ENCODE measurements around the gene LYRM1. TPM values are rescaled to one million over a fixed set of nuclear protein-coding genes. Genes with fewer than 3 reads are reported as not detected.

LYRM1 gene
- total RNA-seq, 1 experiment from 2014 or later = 67.3 TPM

- intact Hi-C loops (cut with micrococcal nuclease) = no loop called here
- CTCF ChIA-PET = interaction anchor here (0.5 to 2.3 kb wide), 4 partner anchors 19 to 419 kb away, joined by 3 to 6 read pairs (median 4); partner anchors contain the start of genes DCUN1D3 and LYRM1
- H3K4me1 Mint-ChIP-seq (ENCODE audit: insufficient read depth, unreplicated experiment) = peaks cover 43% of the 10 kb centered on the region
- no peak for DNase-seq (ENCODE audit: unreplicated experiment)
- peaks cover 66% of the 10 kb centered on the region for H3K36me3 Mint-ChIP-seq (ENCODE audit: insufficient read depth, unreplicated experiment)
- no peaks in the 10 kb centered on the region for H3K9me3 Mint-ChIP-seq (ENCODE audit: unreplicated experiment)
- no peaks in the 10 kb centered on the region for H3K27me3 Mint-ChIP-seq (ENCODE audit: insufficient read depth, unreplicated experiment)
- H3K4me3 Mint-ChIP-seq (ENCODE audit: unreplicated experiment) = no peak overlapping the region
- peak overlapping the region; percentile 48 for H3K27ac Mint-ChIP-seq (ENCODE audit: low read depth, unreplicated experiment)
- no peak for TF ChIP-seq CTCF (IDR thresholded peaks at IDR 0.05; ENCODE audit: unreplicated experiment)
- BruUV-seq (replicated peaks) = no TSS peak
- POLR2A ChIA-PET = interaction anchor here (1.4 to 2.0 kb wide), 3 partner anchors 16 to 31 kb away, joined by 4 to 8 read pairs (median 5); no protein-coding TSS in a partner anchor
These were observed 19.1 kb upstream of the LYRM1 start for GRCh38 chr16:20881503-20881878.

- ChIA-PET POLR2A (interaction anchor here (1.1 to 1.9 kb wide), 6 partner anchors 8 to 34 kb away, joined by 5 to 11 read pairs (median 6); partner anchors contain the start of genes DCUN1D3 and LYRM1), CTCF (interaction anchor here (1.2 to 1.7 kb wide), 2 partner anchors 9 to 15 kb away, joined by 3 to 4 read pairs; no protein-coding TSS in a partner anchor)
- intact Hi-C loops (cut with micrococcal nuclease) = no loop called here
- BruUV-seq (replicated peaks) = no TSS peak
- H3K4me1 Mint-ChIP-seq (ENCODE audit: insufficient read depth, unreplicated experiment) = peaks cover 33% of the 10 kb centered on the region
- H3K4me3 Mint-ChIP-seq (ENCODE audit: unreplicated experiment) = peak overlapping the region; percentile 22
- no peak overlapping the region for H3K27ac Mint-ChIP-seq (ENCODE audit: low read depth, unreplicated experiment)
- no peaks in the 10 kb centered on the region for H3K9me3 Mint-ChIP-seq (ENCODE audit: unreplicated experiment)
- no peak for TF ChIP-seq CTCF (IDR thresholded peaks at IDR 0.05; ENCODE audit: unreplicated experiment)
- H3K27me3 Mint-ChIP-seq (ENCODE audit: insufficient read depth, unreplicated experiment) = no peaks in the 10 kb centered on the region
- H3K36me3 Mint-ChIP-seq (ENCODE audit: insufficient read depth, unreplicated experiment) = peaks cover 65% of the 10 kb centered on the region
- DNase-seq (ENCODE audit: unreplicated experiment) = no peak
These were observed 16.9 kb upstream of the LYRM1 start for GRCh38 chr16:20883554-20884239.

GRCh38 chr16:20884240-20884556 lies 16.4 kb upstream of the LYRM1 start:
- ChIA-PET POLR2A (interaction anchor here (1.1 to 1.9 kb wide), 6 partner anchors 9 to 35 kb away, joined by 5 to 11 read pairs (median 6); partner anchors contain the start of genes DCUN1D3 and LYRM1), CTCF (interaction anchor here (1.2 to 1.7 kb wide), 2 partner anchors 9 to 15 kb away, joined by 3 to 4 read pairs; no protein-coding TSS in a partner anchor)
- no peak for TF ChIP-seq CTCF (IDR thresholded peaks at IDR 0.05; ENCODE audit: unreplicated experiment)
- peaks cover 60% of the 10 kb centered on the region for H3K36me3 Mint-ChIP-seq (ENCODE audit: insufficient read depth, unreplicated experiment)
- intact Hi-C loops (cut with micrococcal nuclease) = no loop called here
- no peaks in the 10 kb centered on the region for H3K9me3 Mint-ChIP-seq (ENCODE audit: unreplicated experiment)
- peaks cover 28% of the 10 kb centered on the region for H3K4me1 Mint-ChIP-seq (ENCODE audit: insufficient read depth, unreplicated experiment)
- H3K4me3 Mint-ChIP-seq (ENCODE audit: unreplicated experiment) = peak overlapping the region; percentile 22
- peak; percentile 61 for DNase-seq (ENCODE audit: unreplicated experiment)
- no peak overlapping the region for H3K27ac Mint-ChIP-seq (ENCODE audit: low read depth, unreplicated experiment)
- no TSS peak for BruUV-seq (replicated peaks)
- no peaks in the 10 kb centered on the region for H3K27me3 Mint-ChIP-seq (ENCODE audit: insufficient read depth, unreplicated experiment)

- ChIA-PET CTCF (interaction anchor here (0.9 to 1.6 kb wide), 3 partner anchors 11 to 14 kb away, joined by 3 to 5 read pairs (median 4); partner anchors contain the start of gene DCUN1D3), POLR2A (interaction anchor here (1.2 to 4.0 kb wide), 2 partner anchors 11 to 36 kb away, joined by 3 to 29 read pairs; no protein-coding TSS in a partner anchor)
- no TSS peak for BruUV-seq (replicated peaks)
- no peaks in the 10 kb centered on the region for H3K27me3 Mint-ChIP-seq (ENCODE audit: insufficient read depth, unreplicated experiment)
- H3K4me3 Mint-ChIP-seq (ENCODE audit: unreplicated experiment) = no peak overlapping the region
- intact Hi-C loops (cut with micrococcal nuclease) = no loop called here
- peaks cover 26% of the 10 kb centered on the region for H3K4me1 Mint-ChIP-seq (ENCODE audit: insufficient read depth, unreplicated experiment)
- peak overlapping the region; percentile 65 for H3K27ac Mint-ChIP-seq (ENCODE audit: low read depth, unreplicated experiment)
- no peak for DNase-seq (ENCODE audit: unreplicated experiment)
- TF ChIP-seq CTCF (IDR thresholded peaks at IDR 0.05; ENCODE audit: unreplicated experiment) = no peak
- no peaks in the 10 kb centered on the region for H3K9me3 Mint-ChIP-seq (ENCODE audit: unreplicated experiment)
- H3K36me3 Mint-ChIP-seq (ENCODE audit: insufficient read depth, unreplicated experiment) = peaks cover 66% of the 10 kb centered on the region
These were observed 14.3 kb upstream of the LYRM1 start for GRCh38 chr16:20886320-20886719.
